HepG2 (cell line): ENCODE results near the gene EPS8L1. TPM values are rescaled to one million over a fixed set of nuclear protein-coding genes. Genes with fewer than 3 reads are reported as not detected.

ENCODE experiments used
- ADNP ChIP-seq: sonication (generic); formaldehyde crosslinking; IDR thresholded peaks from 2 replicates; pipeline ENCODE4 v1.4.0; 2020; ENCODE audit warnings: missing genetic modification reagents
- AGO2 ChIP-seq: fragments of 200-400 bp; formaldehyde crosslinking; optimal IDR thresholded peaks from 2 replicates; pipeline ENCODE3; 2017; ENCODE audit warnings: mild to moderate bottlenecking, low read depth, low read length, moderate library complexity
- KAT2B ChIP-seq: fragments of 150-350 bp; IDR thresholded peaks from 2 replicates; pipeline ENCODE4 v1.6.1; 2014; ENCODE audit warnings: low read depth, low read length, borderline replicate concordance
- KDM3A ChIP-seq: IDR thresholded peaks from 2 replicates; pipeline ENCODE4 v1.6.1; 2018; ENCODE audit warnings: low read depth, missing compliant biosample characterization
- NFYB ChIP-seq: sonication (generic); formaldehyde crosslinking; IDR thresholded peaks from 2 replicates; pipeline ENCODE4 v1.4.0; 2020; ENCODE audit warnings: missing genetic modification reagents
- RAD51 ChIP-seq: fragments of 450-650 bp; IDR thresholded peaks from 2 replicates; pipeline ENCODE4 v1.6.1; 2016; ENCODE audit warnings: borderline replicate concordance
- RFX5 ChIP-seq: IDR thresholded peaks from 2 replicates; pipeline ENCODE4 v1.6.1; 2011; ENCODE audit warnings: low read depth, low read length, improper control_type of control experiment
- RORA ChIP-seq: sonication (generic); formaldehyde crosslinking; IDR thresholded peaks from 2 replicates; pipeline ENCODE4 v1.5.0; 2020; ENCODE audit warnings: mild to moderate bottlenecking, missing genetic modification reagents, moderate library complexity
- SAP130 ChIP-seq: IDR thresholded peaks from 2 replicates; pipeline ENCODE4 v1.6.1; 2016; ENCODE audit warnings: low read depth
- SIX4 ChIP-seq: sonication (generic); formaldehyde crosslinking; IDR thresholded peaks from 2 replicates; pipeline ENCODE4 v1.4.0; 2020; ENCODE audit warnings: missing genetic modification reagents
- SMARCC2 ChIP-seq: fragments of 450-650 bp; IDR thresholded peaks from 2 replicates; pipeline ENCODE4 v1.6.1; 2017; ENCODE audit warnings: antibody characterized with exemption, mild to moderate bottlenecking
- SRY ChIP-seq: sonication (generic); formaldehyde crosslinking; IDR thresholded peaks from 2 replicates; pipeline ENCODE4 v1.8.0; 2022; ENCODE audit warnings: mild to moderate bottlenecking, missing genetic modification reagents
- TCF7 ChIP-seq: sonication (generic); IDR thresholded peaks from 2 replicates; pipeline ENCODE4 v1.6.1; 2016; ENCODE audit warnings: antibody characterized with exemption, low read depth
- TGIF2 ChIP-seq: IDR thresholded peaks from 2 replicates; pipeline ENCODE4 v1.6.1; 2016; ENCODE audit warnings: control low read depth, missing compliant biosample characterization
- TOPORS ChIP-seq: sonication (generic); formaldehyde crosslinking; IDR thresholded peaks from 2 replicates; pipeline ENCODE4 v1.8.0; 2023; ENCODE audit warnings: mild to moderate bottlenecking, missing genetic modification reagents
- TSC22D2 ChIP-seq: sonication (generic); formaldehyde crosslinking; IDR thresholded peaks from 2 replicates; pipeline ENCODE4 v1.5.1; 2020; ENCODE audit warnings: missing genetic modification reagents, mild to moderate bottlenecking, borderline replicate concordance
- ZFP1 ChIP-seq: IDR thresholded peaks from 2 replicates; pipeline ENCODE4 v1.6.1; 2016
- ZFP82 ChIP-seq: sonication (generic); formaldehyde crosslinking; IDR thresholded peaks from 2 replicates; pipeline ENCODE4 v1.5.1; 2020; ENCODE audit warnings: mild to moderate bottlenecking, missing genetic modification reagents, borderline replicate concordance
- ZNF101 ChIP-seq: sonication (generic); formaldehyde crosslinking; IDR thresholded peaks from 2 replicates; pipeline ENCODE4 v1.4.0; 2020; ENCODE audit warnings: mild to moderate bottlenecking, low read depth, missing genetic modification reagents, borderline replicate concordance
- ZNF160 ChIP-seq: sonication (generic); formaldehyde crosslinking; IDR thresholded peaks from 2 replicates; pipeline ENCODE4 v1.8.0; 2022; ENCODE audit warnings: mild to moderate bottlenecking, inconsistent platforms, missing genetic modification reagents
- ZNF225 ChIP-seq: sonication (generic); formaldehyde crosslinking; IDR thresholded peaks from 2 replicates; pipeline ENCODE4 v1.4.0; 2020; ENCODE audit warnings: mild to moderate bottlenecking, missing genetic modification reagents
- ZNF34 ChIP-seq: sonication (generic); formaldehyde crosslinking; IDR thresholded peaks from 2 replicates; pipeline ENCODE4 v1.4.0; 2020; ENCODE audit warnings: mild to moderate bottlenecking, missing genetic modification reagents, borderline replicate concordance
- ZNF737 ChIP-seq: sonication (generic); formaldehyde crosslinking; IDR thresholded peaks from 2 replicates; pipeline ENCODE4 v1.5.0; 2020; ENCODE audit warnings: missing genetic modification reagents, mild to moderate bottlenecking, borderline replicate concordance
- ZSCAN20 ChIP-seq: sonication (generic); formaldehyde crosslinking; IDR thresholded peaks from 2 replicates; pipeline ENCODE4 v1.4.0; 2020; ENCODE audit warnings: missing genetic modification reagents, mild to moderate bottlenecking, borderline replicate concordance
- ZSCAN25 ChIP-seq: sonication (generic); formaldehyde crosslinking; IDR thresholded peaks from 2 replicates; pipeline ENCODE4 v1.8.0; 2022; ENCODE audit warnings: mild to moderate bottlenecking, missing genetic modification reagents
- polyA plus RNA-seq, 8 experiments: library from polyadenylated mRNA; depleted of rRNA in 3 of 8; stranded (reverse) in 7 of 8; unstranded in 1 of 8; fragments of >200 nt; fragmentation: Illumina TruSeq in 4 of 8; extraction: Trizol in 4 of 8; gene quantifications; 2 replicates each; pipeline versions ENCODE4 v1.2.1 to v1.2.3, GENCODE V29; 2011 to 2016; ENCODE audit warnings: low read depth in 4 of 8, missing spikeins in 1 of 8, mixed read lengths in 1 of 8; ENCODE audit not compliant: insufficient read depth in 1 of 8
- total RNA-seq, 5 experiments: library from RNA; depleted of rRNA; stranded (reverse); fragments of >200 nt; fragmentation: Illumina TruSeq; extraction: Trizol; gene quantifications; 2 replicates each; pipeline ENCODE4 v1.2.3, GENCODE V29; 2016; ENCODE audit warnings: low read depth in 1 of 5
- TF ChIP-seq, protein P1 (sequence below): sonication (generic); formaldehyde crosslinking; IDR thresholded peaks from 2 replicates; pipeline ENCODE4 v1.4.0; 2020; ENCODE audit warnings: mild to moderate bottlenecking, missing genetic modification reagents
- TF ChIP-seq, protein P2 (sequence below): sonication (generic); formaldehyde crosslinking; IDR thresholded peaks from 2 replicates; pipeline ENCODE4 v1.4.0; 2020; ENCODE audit warnings: mild to moderate bottlenecking, low read depth, missing genetic modification reagents
- TF ChIP-seq, protein P3 (sequence below): sonication (generic); formaldehyde crosslinking; IDR thresholded peaks from 2 replicates; pipeline ENCODE4 v1.5.0; 2020; ENCODE audit warnings: mild to moderate bottlenecking, missing genetic modification reagents

EPS8L1 gene
- total and polyA plus RNA-seq, 2 of the 13 experiments (the other 11 are each of a cell fraction or from before 2014, with no cell fraction given): 3.0 to 6.3 TPM

DNA sequence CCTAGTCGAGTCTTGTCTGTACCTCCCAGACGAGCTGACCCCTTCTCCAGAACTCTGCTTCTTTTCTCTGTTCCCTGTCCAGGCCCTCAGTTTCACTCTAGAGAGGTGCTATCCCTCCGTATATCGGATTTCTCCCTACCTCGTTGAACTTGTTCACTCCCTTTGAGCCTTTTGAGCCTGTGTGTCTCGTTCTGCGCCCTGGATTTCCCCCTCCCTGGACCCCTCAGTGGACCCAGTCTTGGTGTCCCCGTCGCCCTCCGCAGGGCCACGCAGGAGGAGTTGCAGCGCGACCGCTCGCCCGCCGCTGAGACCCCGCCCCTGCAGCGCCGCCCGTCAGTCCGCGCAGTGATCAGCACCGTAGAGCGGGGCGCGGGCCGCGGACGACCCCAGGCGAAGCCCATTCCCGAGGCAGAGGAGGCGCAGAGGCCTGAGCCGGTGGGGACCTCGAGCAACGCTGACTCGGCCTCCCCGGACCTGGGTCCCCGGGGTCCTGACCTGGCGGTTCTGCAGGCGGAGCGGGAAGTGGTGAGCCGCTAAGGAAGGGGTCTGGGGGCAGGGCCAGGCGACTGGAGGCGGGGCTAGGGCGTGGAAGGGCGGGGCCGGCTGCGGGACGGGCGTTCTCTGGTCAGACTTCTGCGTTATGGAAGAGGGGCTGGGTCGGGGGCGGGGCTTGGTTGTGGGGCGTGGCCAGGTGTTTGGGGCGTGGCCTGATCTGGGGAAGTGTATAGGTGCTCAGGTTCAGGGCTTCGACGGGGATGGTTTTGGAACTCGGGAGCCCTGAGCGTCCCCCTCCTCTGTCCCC, 5.5 kb downstream of the EPS8L1 start (continued):
- TF ChIP-seq, protein P1, sequence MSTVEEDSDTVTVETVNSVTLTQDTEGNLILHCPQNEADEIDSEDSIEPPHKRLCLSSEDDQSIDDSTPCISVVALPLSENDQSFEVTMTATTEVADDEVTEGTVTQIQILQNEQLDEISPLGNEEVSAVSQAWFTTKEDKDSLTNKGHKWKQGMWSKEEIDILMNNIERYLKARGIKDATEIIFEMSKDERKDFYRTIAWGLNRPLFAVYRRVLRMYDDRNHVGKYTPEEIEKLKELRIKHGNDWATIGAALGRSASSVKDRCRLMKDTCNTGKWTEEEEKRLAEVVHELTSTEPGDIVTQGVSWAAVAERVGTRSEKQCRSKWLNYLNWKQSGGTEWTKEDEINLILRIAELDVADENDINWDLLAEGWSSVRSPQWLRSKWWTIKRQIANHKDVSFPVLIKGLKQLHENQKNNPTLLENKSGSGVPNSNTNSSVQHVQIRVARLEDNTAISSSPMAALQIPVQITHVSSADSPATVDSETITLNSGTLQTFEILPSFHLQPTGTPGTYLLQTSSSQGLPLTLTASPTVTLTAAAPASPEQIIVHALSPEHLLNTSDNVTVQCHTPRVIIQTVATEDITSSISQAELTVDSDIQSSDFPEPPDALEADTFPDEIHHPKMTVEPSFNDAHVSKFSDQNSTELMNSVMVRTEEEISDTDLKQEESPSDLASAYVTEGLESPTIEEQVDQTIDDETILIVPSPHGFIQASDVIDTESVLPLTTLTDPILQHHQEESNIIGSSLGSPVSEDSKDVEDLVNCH (CRISPR knock-in tag): no peak
- TF ChIP-seq SAP130 (peak; percentile 45; the same call in 1 of the 2 replicates), RAD51 (no peak), AGO2 (no peak), ZNF225 (CRISPR knock-in tag) (no peak), KDM3A (CRISPR knock-in tag) (no peak), TGIF2 (no peak), ZNF737 (no peak), RORA (CRISPR knock-in tag) (no peak), ADNP (CRISPR knock-in tag) (no peak), ZNF160 (no peak), RFX5 (no peak), TSC22D2 (CRISPR knock-in tag) (no peak), TOPORS (CRISPR knock-in tag) (no peak), ZSCAN20 (CRISPR knock-in tag) (no peak), ZNF101 (CRISPR knock-in tag) (no peak), SMARCC2 (no peak), NFYB (CRISPR knock-in tag) (no peak), ZNF34 (no peak), ZSCAN25 (CRISPR knock-in tag) (peak; percentile 42; the same call in 1 of the 2 replicates), KAT2B (no peak), ZFP1 (CRISPR knock-in tag) (no peak), SRY (CRISPR knock-in tag) (no peak), ZFP82 (CRISPR knock-in tag) (no peak), SIX4 (CRISPR knock-in tag) (no peak), TCF7 (no peak)
- TF ChIP-seq, protein P2, sequence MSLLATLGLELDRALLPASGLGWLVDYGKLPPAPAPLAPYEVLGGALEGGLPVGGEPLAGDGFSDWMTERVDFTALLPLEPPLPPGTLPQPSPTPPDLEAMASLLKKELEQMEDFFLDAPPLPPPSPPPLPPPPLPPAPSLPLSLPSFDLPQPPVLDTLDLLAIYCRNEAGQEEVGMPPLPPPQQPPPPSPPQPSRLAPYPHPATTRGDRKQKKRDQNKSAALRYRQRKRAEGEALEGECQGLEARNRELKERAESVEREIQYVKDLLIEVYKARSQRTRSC (CRISPR knock-in tag): no peak
- TF ChIP-seq, protein P3, sequence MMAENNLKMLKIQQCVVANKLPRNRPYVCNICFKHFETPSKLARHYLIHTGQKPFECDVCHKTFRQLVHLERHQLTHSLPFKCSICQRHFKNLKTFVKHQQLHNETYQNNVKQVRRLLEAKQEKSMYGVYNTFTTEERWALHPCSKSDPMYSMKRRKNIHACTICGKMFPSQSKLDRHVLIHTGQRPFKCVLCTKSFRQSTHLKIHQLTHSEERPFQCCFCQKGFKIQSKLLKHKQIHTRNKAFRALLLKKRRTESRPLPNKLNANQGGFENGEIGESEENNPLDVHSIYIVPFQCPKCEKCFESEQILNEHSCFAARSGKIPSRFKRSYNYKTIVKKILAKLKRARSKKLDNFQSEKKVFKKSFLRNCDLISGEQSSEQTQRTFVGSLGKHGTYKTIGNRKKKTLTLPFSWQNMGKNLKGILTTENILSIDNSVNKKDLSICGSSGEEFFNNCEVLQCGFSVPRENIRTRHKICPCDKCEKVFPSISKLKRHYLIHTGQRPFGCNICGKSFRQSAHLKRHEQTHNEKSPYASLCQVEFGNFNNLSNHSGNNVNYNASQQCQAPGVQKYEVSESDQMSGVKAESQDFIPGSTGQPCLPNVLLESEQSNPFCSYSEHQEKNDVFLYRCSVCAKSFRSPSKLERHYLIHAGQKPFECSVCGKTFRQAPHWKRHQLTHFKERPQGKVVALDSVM: no peak
